Activated CD4-positive, alpha-beta T cell treated with anti-CD3 and anti-CD28 coated beads, Interleukin-2, amount 50 U/mL, for 48 hours (primary cell): ENCODE data around the gene LEPROT.

Source experiments
- DNase-seq, 2 experiments: peaks; one replicate each; pipeline ENCODE4 v3.0.0-alpha.2; 2020

LEPROT gene

GRCh38 chr1:65479554-65480204, 59.2 kb downstream of the LEPROT start:
- no peak for DNase-seq

DNA sequence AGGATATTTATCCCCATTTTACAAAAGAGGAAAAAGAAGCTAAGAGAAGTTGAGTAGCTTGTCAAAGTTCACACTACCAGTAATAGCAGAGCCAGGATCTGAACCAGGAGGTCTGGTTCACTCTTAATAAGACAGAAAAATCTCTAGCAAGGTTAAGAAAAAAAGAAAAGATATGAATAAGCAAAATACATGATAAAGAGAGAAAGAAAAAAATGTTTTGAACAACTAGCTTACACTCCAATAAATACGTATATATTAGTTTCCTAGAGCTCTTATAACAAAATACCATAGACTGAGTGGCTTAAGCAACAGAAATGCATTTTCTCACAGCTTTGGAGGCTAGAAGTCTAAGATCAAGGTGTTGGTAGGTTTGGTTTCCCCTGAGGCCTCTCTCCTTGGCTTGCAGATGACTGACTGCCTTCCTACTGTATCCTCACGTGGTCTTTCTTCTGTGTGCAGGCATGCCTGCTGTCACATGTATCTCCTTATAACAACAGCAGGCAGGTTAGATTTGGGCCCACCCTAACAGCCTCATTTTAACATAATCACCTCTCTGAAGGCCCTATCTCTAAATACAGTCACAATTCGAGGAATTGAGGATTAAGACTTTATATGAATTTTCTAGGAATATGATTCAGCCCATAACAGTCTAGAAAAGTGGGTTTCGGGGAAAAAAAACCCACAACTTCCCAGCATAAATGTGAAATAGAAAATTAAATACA, 60.4 kb downstream of the LEPROT start:
- DNase-seq = no peak

- DNase-seq = no peak
Measured at GRCh38 chr1:65483993-65484754, 63.7 kb downstream of the LEPROT start.
